CD4-positive, alpha-beta T cell treated with Interferon alpha-2 for 1 hour (primary cell): ENCODE results near the gene EOLA2.
"Not testable (repeated sequence)": the region's sequence is repeated elsewhere in the genome, so short reads cannot be mapped to it uniquely, and the experiment has no call there.

ENCODE experiments used
- DNase-seq, 2 donors: peaks; one replicate each; pipeline ENCODE4 v3.0.0-alpha.2; 2020 to 2022

EOLA2 gene

GRCh38 chrX:149932150-149932549 lies 6.1 kb downstream of the EOLA2 start:
- DNase-seq: not testable (repeated sequence)

DNA sequence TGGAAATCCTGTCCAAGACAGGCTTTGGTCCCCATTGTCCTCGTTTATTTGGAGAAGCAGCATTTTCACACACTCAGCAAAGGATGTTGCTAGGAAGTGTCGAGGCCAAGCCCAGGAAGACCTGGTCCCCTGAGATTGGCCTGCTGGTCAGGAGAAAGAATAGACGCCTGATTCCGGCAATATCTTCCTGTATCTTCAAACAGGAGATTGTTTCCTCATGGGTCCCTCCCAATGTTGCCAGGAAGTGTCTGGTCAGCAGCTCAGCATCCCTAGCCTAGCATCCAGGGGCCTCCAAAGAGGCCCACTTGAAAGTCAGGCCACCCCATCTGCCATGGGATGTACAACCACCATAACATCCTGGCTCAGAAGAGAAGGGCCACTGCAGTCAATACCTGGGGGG lies 6.9 kb downstream of the EOLA2 start:
- DNase-seq: not testable (repeated sequence)

- not testable (repeated sequence) for DNase-seq
Observed at GRCh38 chrX:149929400-149929799, 8.9 kb downstream of the EOLA2 start, which contains the start of gene HSFX4. Gene HSFX4, plus strand, starts transcription at chrX:149929573. Its CDS starts 72 bp downstream, at chrX:149929645.

- not testable (repeated sequence) for DNase-seq
Observed at GRCh38 chrX:149928635-149929034, 9.7 kb downstream of the EOLA2 start.

DNA sequence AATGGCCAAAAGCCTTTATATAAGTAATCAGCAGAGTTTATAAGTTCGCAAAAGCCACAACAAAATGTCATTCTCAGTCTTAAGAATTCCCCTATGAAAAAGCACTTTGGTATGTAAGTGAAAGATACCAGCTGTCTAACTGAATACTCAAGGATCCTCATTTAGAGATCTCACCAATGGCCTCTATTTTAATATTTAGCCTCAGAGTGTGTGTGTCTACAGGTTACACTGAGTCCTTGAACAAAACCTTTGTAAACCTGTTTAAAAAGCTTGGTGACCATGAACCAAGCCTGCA lies 10.4 kb downstream of the EOLA2 start:
- DNase-seq: not testable (repeated sequence)

DNA sequence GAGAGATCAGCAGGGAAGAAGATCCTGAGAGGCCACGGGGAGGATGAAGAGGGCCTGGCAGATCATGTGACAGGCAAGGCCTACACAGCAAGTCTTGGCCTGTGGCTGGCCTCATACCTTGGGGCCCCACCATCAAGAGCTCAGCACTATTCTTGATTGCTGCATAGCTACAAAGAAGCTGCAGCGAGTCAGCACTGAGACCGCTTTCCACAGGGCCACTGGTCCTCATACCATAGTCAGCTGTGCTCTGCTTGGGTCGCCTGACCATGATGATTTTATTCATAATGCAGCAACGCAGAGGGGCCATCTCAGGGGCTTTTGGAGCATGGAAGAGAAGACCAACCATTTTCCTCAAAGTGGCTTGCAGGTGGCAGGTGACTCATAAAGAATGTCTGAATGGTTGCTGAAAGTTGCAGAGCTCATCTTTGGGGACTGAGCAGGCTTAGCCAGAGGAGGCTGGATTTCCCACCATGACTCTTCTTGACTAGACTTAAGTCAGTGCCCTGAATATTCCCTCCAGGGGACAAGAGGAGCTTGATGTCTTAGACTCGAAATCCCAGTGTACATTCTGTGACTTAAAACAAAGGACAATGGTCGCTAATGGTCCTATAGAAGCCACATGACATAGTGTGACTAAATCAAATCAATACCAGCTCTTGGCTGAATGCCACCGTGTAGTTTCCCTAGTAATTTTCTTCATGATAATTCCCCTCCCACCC lies 10.9 kb downstream of the EOLA2 start:
- DNase-seq: not testable (repeated sequence)

GRCh38 chrX:149924434-149924833 lies 13.9 kb downstream of the EOLA2 start:
- not testable (repeated sequence) for DNase-seq

- DNase-seq: not testable (repeated sequence)
Observed at GRCh38 chrX:149923836-149924235, 14.5 kb downstream of the EOLA2 start.

- DNase-seq: peak in 1 of 2 donors; percentile 9
Observed at GRCh38 chrX:149916745-149917392, 21.4 kb downstream of the EOLA2 start.

GRCh38 chrX:149910178-149910695 lies 28.1 kb downstream of the EOLA2 start:
- DNase-seq: no peak

DNA sequence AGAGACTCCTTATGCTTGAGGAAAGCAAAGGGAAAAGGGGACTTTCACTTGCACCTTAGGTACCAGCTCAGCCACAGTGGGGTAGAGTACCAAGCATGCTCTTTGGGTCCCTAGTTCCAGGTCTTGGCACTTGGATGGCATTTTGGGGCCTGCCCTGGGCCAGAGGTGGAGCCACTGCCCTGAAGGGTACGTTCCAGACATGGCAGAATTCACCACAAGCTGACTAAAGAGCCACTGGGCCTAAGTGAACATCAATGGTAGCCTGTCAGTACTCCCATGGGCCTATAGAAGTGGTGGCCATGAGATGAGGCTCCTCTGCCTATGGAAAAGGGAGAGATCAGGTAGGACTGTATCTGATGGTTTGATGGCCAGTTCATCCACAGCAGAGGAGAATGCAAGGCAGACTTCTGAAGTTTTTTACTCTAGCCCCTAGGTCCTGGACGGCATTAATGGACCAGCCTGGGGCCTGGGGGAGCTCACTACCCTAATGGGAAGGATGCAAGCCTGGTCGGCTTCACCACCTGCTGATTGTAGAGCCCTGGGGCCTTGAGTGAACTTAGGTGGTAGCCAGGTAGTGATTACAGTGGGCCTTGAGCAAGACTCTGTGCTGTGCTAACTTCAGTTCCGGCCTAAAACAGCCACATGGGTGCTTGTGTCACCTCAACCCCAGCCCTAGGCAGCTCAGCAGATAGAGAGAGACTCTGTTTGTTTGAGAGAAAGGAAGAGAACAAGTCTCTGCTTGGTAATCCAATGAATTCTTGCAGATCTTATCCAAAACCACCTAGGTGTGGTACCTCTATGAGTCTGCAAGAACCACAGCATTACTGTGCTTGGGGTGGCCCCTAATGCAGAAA lies 28.7 kb downstream of the EOLA2 start:
- no peak for DNase-seq

DNA sequence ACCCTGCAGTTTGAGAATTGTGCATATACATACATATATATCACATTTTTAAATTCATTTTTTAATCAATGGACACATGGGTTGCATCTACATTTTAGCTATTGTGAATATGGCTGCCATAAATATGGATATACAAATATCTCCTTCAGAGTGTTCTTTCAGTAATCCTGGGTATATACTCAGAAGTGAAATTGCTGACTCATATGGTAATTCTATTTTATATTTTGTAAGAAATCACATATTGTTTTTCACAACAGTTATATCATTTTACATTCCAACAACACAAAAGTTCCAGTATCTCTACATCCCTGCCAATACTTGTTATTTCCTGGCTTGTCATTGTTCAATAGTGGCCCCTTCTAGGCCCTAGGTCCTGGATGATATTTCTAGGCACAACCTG lies 29.6 kb downstream of the EOLA2 start:
- DNase-seq: no peak

DNA sequence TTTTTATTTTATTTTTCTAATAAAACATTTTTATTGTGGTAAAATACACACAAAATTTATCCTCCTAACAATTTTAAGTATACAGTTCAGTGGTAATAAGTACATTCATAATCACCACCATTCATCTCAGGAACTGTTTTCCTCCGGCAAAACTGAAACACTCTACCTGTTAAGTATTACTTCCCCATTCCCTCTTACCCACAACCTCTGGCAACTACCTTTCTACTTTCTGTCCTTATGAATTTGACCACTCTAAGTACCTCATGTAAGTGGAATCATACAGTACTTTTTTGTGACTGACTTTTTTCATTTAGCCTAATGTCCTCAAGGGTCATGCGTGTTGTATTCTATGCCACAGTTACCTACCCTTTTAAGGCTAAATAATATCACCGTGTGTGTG lies 30.0 kb downstream of the EOLA2 start:
- no peak for DNase-seq

DNA sequence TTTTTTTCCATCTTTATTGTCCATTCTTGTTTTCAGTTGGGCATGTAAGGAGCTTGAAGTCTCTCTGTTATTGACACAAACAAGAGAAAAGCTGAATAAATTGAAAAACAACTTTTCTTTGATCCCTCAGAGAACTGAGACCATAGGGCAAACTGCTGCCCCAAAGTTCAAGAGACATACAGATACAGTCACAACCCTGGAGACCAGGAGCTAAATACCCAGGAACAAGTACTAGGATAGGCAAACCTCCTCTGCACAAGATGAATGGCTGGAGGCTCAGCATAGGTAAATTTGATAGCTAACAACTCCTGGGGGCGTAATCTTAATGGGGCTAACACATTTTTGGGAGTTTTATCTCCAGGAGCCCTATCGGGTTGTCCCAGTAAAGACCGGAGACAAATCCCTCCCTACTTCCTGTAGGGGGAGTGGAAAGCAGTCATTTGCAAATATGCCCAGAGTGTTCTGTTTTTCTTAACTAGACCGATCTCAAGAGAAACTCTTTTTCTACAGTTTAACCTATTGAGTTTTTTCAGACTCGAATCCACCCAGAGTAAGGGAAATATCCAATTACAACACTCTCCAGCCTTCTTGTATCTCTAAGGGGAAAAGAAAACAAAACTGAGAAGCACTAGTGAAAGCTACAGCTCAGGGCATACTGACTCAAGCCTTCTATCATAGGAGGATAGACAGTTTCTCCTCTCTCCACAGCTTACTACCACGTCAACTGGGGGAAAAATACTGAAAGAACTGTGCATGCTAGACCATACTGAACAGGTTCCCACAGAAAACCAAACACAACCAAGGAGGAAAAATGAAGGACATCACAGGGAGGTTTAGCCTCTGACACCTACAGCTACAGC lies 34.2 kb downstream of the EOLA2 start:
- no peak for DNase-seq

- no peak for DNase-seq
Observed at GRCh38 chrX:149898554-149898953, 39.7 kb downstream of the EOLA2 start.

DNA sequence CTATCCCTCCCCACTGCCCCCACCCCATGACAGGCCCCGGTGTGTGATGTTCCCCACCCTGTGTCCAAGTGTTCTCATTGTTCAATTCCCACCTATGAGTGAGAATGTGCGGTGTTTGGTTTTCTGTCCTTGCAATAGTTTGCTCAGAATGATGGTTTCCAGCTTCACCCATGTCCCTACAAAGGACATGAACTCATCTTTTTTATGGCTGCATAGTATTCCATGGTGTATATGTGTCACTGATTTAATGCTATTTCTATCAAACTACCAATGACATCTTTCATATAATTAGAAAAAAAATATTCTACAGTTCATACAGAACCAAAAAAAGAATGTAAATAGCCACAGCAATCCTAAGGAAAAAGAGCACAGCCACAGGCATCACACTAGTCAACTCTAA lies 47.5 kb downstream of the EOLA2 start:
- DNase-seq: not testable (repeated sequence)
